GM10248 (cell line): ENCODE data around the gene SYVN1.

Experiments used
- CTCF ChIA-PET: fragments of 300-600 bp; sonication (Branson Sonifier 250); formaldehyde crosslinking; extraction: SDS; loops from one replicate; lab custom pipeline; 2021; ENCODE audit warnings: antibody characterized with exemption; lab: Yijun Ruan, JAX
- POLR2A ChIA-PET: fragments of 350-650 bp; sonication (Branson Sonifier 250); formaldehyde crosslinking; extraction: SDS; loops from one replicate; lab custom pipeline; 2020; ENCODE audit warnings: antibody characterized with exemption; lab: Yijun Ruan, JAX
- DNase-seq: peaks from one replicate; pipeline ENCODE4 v3.0.0; 2012; ENCODE audit errors: extremely low spot score
- TF ChIP-seq, protein P1 (sequence below): IDR thresholded peaks from 2 replicates; pipeline ENCODE4 v1.5.1; 2012; ENCODE audit warnings: mild to moderate bottlenecking, low read depth; ENCODE audit errors: extremely low read depth, missing control alignments, control extremely low read depth

The SYVN1 gene

DNA sequence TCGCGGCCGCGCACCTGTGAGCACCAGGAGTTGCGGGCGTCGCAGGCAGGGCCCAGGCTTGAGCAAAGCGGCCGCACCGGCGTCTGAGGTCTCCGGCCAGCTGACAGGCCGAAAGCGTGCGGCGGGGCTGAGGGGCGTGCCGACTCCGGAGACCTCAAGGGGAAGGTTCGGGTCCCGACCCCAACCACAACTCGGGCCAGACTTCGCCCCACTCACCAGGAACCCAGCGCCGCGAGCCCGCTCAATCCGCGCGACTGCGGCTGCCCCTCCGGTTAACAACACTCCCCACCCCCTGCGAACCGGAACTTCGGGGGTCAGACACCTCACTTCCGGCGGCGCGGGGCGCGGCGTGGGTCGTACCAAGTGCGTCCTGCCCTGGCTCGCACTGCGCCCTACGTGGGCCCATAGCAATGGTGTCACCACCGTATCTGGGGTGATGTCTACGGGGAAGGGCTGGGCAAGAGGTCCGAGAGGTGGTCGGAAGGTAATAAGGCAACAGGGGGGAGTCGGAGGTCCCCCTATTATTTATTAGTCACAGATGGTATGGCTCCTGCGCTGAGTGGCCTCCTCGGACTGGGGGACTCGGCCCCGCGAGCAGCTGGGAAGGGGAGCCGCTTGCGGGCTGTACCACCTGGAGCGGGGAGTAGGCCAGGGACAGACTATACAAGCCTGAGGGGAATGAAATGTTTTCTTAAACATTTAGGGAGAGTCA, at the start of gene SYVN1:
TSS of gene SYVN1 (minus strand) at position 280 of the 712 bp plus-strand sequence. CDS start 918 bp downstream, outside the sequence.
- ChIA-PET CTCF (interaction anchor here (1.0 to 4.6 kb wide), 12 partner anchors 9 to 195 kb away, joined by 3 to 22 read pairs (median 5); partner anchors contain the start of genes CAPN1, FAU, MRPL49 and TM7SF2), POLR2A (interaction anchor here (0.6 to 2.9 kb wide), 5 partner anchors 8 to 275 kb away, joined by 3 to 10 read pairs (median 3); partner anchors contain the start of genes FAU and MRPL49)
- peak; percentile 92 for DNase-seq
- TF ChIP-seq, protein P1, sequence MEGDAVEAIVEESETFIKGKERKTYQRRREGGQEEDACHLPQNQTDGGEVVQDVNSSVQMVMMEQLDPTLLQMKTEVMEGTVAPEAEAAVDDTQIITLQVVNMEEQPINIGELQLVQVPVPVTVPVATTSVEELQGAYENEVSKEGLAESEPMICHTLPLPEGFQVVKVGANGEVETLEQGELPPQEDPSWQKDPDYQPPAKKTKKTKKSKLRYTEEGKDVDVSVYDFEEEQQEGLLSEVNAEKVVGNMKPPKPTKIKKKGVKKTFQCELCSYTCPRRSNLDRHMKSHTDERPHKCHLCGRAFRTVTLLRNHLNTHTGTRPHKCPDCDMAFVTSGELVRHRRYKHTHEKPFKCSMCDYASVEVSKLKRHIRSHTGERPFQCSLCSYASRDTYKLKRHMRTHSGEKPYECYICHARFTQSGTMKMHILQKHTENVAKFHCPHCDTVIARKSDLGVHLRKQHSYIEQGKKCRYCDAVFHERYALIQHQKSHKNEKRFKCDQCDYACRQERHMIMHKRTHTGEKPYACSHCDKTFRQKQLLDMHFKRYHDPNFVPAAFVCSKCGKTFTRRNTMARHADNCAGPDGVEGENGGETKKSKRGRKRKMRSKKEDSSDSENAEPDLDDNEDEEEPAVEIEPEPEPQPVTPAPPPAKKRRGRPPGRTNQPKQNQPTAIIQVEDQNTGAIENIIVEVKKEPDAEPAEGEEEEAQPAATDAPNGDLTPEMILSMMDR = no peak

DNA sequence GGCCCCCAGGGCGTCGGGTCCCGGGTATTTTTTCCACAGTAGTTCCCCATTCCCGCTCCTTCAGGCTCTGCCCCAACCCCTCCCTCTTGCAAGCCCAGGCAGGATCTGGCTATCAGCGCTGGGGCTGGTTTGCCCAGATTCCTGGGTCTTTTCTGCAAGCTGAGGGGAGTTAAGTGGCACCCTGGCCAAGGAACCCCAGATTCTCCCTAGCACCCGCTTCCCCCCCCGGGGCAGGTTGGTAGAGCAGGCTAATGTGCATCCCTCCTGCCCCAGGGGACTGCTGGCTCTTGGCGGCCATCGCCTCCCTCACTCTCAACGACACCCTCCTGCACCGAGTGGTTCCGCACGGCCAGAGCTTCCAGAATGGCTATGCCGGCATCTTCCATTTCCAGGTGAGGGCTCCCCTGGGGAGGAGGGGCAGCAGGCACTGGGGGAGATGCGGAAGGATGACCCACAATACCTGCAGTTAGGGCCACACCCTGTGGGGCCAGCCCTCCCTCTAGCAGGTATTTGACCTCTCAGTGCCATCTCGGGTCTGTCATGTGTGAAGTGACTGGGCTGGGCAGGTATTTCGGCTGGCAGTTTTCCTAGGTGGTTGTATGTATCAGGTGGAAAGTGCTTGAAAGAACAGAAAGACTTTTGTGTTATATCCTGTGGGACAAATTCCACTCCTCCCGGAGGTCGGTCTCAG, 49.0 kb upstream of the SYVN1 start:
- ChIA-PET CTCF (interaction anchor here (1.1 to 4.8 kb wide), 5 partner anchors 20 to 132 kb away, joined by 4 to 48 read pairs (median 11); partner anchors contain the start of genes CDC42EP2 and TM7SF2), POLR2A (no interaction called here)
- no peak for DNase-seq
- TF ChIP-seq, protein P1 = no peak

DNA sequence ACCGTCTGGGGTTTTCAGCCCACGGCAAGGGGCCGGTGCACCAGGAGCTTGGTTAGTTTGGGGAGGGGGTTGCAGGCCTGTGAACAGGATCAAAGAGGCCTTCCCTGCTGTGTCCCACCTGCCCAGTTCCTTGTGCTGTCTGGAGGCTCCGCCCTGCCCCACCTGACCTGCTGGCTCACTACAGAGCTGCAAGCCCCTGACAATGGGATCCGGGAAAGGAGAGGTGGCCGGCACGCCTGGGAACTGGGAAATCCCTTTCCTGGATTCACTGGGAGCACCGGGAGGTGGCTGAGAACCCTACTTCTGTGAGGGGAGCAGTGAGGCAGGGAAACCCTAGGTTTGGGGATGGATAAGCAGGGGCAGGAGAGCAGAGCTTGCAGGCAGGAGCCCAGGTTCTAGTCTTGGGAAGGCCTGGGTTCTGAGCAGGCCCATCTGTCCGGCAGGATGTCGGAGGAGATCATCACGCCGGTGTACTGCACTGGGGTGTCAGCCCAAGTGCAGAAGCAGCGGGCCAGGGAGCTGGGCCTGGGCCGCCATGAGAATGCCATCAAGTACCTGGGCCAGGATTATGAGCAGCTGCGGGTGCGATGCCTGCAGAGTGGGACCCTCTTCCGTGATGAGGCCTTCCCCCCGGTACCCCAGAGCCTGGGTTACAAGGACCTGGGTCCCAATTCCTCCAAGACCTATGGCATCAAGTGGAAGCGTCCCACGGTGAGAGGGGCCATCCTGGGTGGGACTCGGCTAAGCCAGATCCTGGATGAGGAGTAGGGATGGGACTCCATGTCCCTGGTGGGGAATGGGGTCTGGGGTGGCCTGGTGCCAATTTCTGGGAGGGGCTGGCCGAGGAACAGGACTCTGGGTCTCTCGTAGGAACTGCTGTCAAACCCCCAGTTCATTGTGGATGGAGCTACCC, 48.2 kb upstream of the SYVN1 start:
- ChIA-PET POLR2A (interaction anchor here (0.6 to 1.2 kb wide), 2 partner anchors 61 to 202 kb away, joined by 3 to 4 read pairs; partner anchors contain the start of genes FAU and MRPL49), CTCF (interaction anchor here (0.8 to 4.8 kb wide), 14 partner anchors 8 to 173 kb away, joined by 3 to 48 read pairs (median 4); partner anchors contain the start of genes ARL2, CDC42EP2, TM7SF2 and ZNHIT2)
- peak; percentile 42 for DNase-seq
- TF ChIP-seq, protein P1 = no peak

DNA sequence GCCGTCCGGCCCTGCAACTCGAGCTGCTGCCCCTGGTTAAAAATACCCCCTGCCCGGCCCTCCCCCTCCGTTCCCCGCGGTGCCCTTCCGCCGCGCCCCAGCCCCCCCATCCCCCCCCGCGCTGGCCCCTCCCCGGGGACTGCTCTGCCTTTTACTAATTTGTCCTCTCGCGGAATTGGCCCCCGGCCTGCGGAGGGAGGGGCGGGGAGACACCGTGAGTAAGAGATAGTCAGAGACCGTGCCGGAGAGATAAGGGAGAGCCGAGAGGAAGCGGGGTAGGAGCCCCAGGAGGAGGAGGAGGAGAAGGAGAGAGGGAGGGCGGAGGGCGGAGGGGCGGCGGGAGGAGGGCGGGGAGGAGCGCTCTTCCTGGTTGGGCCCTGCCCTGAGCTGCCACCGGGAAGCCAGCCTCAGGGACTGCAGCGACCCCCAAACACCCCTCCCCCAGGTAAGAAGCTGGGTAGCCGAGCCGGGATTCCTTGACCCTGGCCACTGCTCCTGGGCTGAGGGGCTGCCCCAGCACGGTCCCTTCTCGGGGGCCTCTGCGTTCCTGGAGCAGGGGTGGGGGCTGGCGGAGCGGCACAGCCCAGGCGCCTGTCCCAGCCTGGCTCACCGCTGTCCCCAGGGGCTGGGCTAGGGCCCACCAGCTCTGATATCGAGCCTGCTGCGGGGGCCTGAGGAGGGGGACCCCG, 47.4 kb upstream of the SYVN1 start, which contains the start of gene CAPN1:
TSS of gene CAPN1 (plus strand) at position 360 of the 689 bp plus-strand sequence. CDS start 774 bp downstream, outside the sequence.
- POLR2A ChIA-PET = interaction anchor here (0.6 to 1.2 kb wide), 2 partner anchors 13 to 60 kb away, joined by 4 to 6 read pairs; partner anchors contain the start of genes FAU and MRPL49

More for the DNA sequence above, 47.4 kb upstream of the SYVN1 start, which contains the start of gene CAPN1:
- TF ChIP-seq, protein P1 = no peak
- DNase-seq = peak; percentile 83
- CTCF ChIA-PET = interaction anchor here (0.7 to 4.8 kb wide), 22 partner anchors 9 to 493 kb away, joined by 3 to 48 read pairs (median 4); partner anchors contain the start of genes ARL2, CDC42EP2, SYVN1 and TM7SF2
